Tibial nerve (tissue), 3 donors: ENCODE results near the gene EGFLAM.

Experiments used
- POLR2A ChIP-seq, 2 donors: fragments of 450-650 bp; IDR thresholded peaks; one replicate each; pipeline ENCODE4 v1.6.1; 2017; ENCODE audit warnings: antibody characterized with exemption in 2 of 2, mild to moderate bottlenecking in 2 of 2, moderate library complexity in 2 of 2
- TF ChIP-seq, protein P1 (sequence below), 5 experiments: fragments of 200-600 bp in 3 of 5; fragments of 450-650 bp in 2 of 5; sonication (generic) in 3 of 5; IDR thresholded peaks; one replicate each; pipeline ENCODE4 v1.5.1; 2016 to 2019; ENCODE audit warnings: antibody characterized with exemption in 5 of 5, mild to moderate bottlenecking in 3 of 5, moderate library complexity in 2 of 5

DNA sequence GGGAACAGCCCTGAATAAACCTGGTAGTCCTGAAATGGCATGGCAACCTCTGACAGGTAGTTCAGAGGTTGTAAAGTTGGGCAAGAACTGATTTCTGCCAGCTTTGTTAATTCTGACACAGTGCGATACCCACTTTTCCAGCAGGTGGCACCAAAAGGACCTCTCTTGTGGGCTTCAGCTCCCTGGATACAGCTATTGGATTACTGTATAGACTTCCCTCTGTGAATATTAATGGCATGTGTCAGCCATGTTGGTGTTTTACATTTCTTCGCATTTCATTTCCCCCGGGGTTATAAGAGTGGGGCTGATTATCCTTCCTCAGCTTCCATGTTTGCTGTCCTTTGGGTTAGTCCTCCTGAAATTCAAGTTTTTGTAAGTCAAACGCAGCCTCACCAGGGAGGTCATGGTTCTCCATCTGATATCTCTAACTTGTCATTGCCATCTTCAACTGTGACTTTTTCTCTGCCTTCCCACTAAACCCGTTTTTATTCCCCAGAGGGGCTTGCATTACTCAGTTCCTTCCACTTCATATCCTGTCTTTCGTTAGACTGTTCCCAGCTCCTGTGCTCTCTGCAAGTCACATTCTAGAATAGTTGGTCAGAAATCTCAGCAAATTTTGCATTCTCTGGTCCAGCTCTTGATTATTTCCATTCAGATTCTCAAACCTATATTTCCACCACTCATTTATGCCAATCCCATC lies 162.5 kb downstream of the EGFLAM start:
- TF ChIP-seq POLR2A (IDR thresholded peaks at IDR 0.05): no peak
- TF ChIP-seq, protein P1, sequence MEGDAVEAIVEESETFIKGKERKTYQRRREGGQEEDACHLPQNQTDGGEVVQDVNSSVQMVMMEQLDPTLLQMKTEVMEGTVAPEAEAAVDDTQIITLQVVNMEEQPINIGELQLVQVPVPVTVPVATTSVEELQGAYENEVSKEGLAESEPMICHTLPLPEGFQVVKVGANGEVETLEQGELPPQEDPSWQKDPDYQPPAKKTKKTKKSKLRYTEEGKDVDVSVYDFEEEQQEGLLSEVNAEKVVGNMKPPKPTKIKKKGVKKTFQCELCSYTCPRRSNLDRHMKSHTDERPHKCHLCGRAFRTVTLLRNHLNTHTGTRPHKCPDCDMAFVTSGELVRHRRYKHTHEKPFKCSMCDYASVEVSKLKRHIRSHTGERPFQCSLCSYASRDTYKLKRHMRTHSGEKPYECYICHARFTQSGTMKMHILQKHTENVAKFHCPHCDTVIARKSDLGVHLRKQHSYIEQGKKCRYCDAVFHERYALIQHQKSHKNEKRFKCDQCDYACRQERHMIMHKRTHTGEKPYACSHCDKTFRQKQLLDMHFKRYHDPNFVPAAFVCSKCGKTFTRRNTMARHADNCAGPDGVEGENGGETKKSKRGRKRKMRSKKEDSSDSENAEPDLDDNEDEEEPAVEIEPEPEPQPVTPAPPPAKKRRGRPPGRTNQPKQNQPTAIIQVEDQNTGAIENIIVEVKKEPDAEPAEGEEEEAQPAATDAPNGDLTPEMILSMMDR (IDR thresholded peaks at IDR 0.05): peak; percentile 57 to 69 (median 58)
